WTC11 (cell line): ENCODE results near the gene ADI1.

Source experiments
- ESRRA ChIP-seq: sonication (generic); formaldehyde crosslinking; IDR thresholded peaks from 2 replicates; pipeline ENCODE4 v1.8.1; 2022; ENCODE audit warnings: mild to moderate bottlenecking, missing genetic modification reagents, borderline replicate concordance
- FOXJ3 ChIP-seq: sonication (generic); formaldehyde crosslinking; IDR thresholded peaks from 2 replicates; pipeline ENCODE4 v1.9.0; 2021; ENCODE audit warnings: missing genetic modification reagents, mild to moderate bottlenecking, borderline replicate concordance
- MYBL2 ChIP-seq: sonication (generic); formaldehyde crosslinking; IDR thresholded peaks from 2 replicates; pipeline ENCODE4 v1.8.1; 2023; ENCODE audit warnings: mild to moderate bottlenecking, moderate library complexity, missing genetic modification reagents
- ZNF138 ChIP-seq: sonication (generic); formaldehyde crosslinking; conservative IDR thresholded peaks from 2 replicates; pipeline ENCODE4 v1.8.1; 2022; ENCODE audit warnings: mild to moderate bottlenecking, moderate library complexity, missing genetic modification reagents
- TF ChIP-seq, protein P1 (sequence below): sonication (generic); formaldehyde crosslinking; IDR thresholded peaks from 2 replicates; pipeline ENCODE4 v1.8.1; 2023; ENCODE audit warnings: mild to moderate bottlenecking, missing genetic modification reagents
- TF ChIP-seq, protein P2 (sequence below): fragments of 200-600 bp; IDR thresholded peaks from 2 replicates; pipeline ENCODE4 v1.8.0; 2022; ENCODE audit warnings: antibody characterized with exemption
- TF ChIP-seq, protein P3 (sequence below): sonication (generic); formaldehyde crosslinking; IDR thresholded peaks from 2 replicates; pipeline ENCODE4 v1.8.0; 2023; ENCODE audit warnings: missing genetic modification reagents
- TF ChIP-seq, protein P4 (sequence below): sonication (generic); formaldehyde crosslinking; conservative IDR thresholded peaks from 2 replicates; pipeline ENCODE4 v1.8.1; 2022; ENCODE audit warnings: mild to moderate bottlenecking, missing genetic modification reagents

DNA sequence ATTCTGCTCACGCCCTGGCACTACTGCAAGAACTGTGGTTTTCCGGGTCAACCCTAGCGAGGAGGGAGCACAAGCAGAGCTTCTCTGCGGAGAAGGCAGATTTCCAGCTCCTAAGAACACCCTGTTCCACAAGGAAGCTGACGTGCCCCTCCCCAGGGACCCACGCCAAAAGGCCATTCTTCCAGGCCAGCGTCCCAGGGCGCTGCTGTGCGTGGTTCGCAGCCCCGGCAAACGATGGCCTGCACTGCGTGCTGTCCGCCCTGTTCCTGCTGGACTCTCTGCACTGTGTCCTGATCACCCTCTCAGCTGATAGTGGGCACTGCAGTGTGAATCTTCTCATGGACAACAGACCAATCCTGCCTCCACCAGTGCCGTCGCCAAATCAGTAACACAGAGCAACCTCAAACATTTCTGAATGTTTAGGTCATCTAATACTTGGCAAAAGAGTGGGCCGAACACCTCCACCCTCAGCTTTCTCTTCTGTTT lies 49.1 kb downstream of the ADI1 start:
- no peak for TF ChIP-seq FOXJ3 (CRISPR knock-in tag)
- TF ChIP-seq, protein P1, sequence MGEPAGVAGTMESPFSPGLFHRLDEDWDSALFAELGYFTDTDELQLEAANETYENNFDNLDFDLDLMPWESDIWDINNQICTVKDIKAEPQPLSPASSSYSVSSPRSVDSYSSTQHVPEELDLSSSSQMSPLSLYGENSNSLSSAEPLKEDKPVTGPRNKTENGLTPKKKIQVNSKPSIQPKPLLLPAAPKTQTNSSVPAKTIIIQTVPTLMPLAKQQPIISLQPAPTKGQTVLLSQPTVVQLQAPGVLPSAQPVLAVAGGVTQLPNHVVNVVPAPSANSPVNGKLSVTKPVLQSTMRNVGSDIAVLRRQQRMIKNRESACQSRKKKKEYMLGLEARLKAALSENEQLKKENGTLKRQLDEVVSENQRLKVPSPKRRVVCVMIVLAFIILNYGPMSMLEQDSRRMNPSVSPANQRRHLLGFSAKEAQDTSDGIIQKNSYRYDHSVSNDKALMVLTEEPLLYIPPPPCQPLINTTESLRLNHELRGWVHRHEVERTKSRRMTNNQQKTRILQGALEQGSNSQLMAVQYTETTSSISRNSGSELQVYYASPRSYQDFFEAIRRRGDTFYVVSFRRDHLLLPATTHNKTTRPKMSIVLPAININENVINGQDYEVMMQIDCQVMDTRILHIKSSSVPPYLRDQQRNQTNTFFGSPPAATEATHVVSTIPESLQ (CRISPR knock-in tag) = no peak
- TF ChIP-seq, protein P2, sequence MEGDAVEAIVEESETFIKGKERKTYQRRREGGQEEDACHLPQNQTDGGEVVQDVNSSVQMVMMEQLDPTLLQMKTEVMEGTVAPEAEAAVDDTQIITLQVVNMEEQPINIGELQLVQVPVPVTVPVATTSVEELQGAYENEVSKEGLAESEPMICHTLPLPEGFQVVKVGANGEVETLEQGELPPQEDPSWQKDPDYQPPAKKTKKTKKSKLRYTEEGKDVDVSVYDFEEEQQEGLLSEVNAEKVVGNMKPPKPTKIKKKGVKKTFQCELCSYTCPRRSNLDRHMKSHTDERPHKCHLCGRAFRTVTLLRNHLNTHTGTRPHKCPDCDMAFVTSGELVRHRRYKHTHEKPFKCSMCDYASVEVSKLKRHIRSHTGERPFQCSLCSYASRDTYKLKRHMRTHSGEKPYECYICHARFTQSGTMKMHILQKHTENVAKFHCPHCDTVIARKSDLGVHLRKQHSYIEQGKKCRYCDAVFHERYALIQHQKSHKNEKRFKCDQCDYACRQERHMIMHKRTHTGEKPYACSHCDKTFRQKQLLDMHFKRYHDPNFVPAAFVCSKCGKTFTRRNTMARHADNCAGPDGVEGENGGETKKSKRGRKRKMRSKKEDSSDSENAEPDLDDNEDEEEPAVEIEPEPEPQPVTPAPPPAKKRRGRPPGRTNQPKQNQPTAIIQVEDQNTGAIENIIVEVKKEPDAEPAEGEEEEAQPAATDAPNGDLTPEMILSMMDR = no peak
- no peak for TF ChIP-seq ESRRA (CRISPR knock-in tag)
- TF ChIP-seq, protein P3, sequence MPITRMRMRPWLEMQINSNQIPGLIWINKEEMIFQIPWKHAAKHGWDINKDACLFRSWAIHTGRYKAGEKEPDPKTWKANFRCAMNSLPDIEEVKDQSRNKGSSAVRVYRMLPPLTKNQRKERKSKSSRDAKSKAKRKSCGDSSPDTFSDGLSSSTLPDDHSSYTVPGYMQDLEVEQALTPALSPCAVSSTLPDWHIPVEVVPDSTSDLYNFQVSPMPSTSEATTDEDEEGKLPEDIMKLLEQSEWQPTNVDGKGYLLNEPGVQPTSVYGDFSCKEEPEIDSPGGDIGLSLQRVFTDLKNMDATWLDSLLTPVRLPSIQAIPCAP (CRISPR knock-in tag) = no peak
- TF ChIP-seq, protein P4, sequence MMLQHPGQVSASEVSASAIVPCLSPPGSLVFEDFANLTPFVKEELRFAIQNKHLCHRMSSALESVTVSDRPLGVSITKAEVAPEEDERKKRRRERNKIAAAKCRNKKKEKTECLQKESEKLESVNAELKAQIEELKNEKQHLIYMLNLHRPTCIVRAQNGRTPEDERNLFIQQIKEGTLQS = no peak
- no peak for TF ChIP-seq MYBL2 (CRISPR knock-in tag)
- TF ChIP-seq ZNF138 (CRISPR knock-in tag) = no peak
